Tibial nerve (tissue), 3 donors: ENCODE measurements around the gene CCDC43.
A peak's percentile ranks its signal among the peaks of the same experiment; 100 is the strongest.

ENCODE experiments used
- CTCF ChIP-seq, 5 experiments: fragments of 200-600 bp in 3 of 5; fragments of 450-650 bp in 2 of 5; sonication (generic) in 3 of 5; IDR thresholded peaks; one replicate each; pipeline ENCODE4 v1.5.1; 2016 to 2019; ENCODE audit warnings: antibody characterized with exemption in 5 of 5, mild to moderate bottlenecking in 3 of 5, moderate library complexity in 2 of 5
- POLR2A ChIP-seq, 2 donors: fragments of 450-650 bp; IDR thresholded peaks; one replicate each; pipeline ENCODE4 v1.6.1; 2017; ENCODE audit warnings: antibody characterized with exemption in 2 of 2, mild to moderate bottlenecking in 2 of 2, moderate library complexity in 2 of 2

DNA sequence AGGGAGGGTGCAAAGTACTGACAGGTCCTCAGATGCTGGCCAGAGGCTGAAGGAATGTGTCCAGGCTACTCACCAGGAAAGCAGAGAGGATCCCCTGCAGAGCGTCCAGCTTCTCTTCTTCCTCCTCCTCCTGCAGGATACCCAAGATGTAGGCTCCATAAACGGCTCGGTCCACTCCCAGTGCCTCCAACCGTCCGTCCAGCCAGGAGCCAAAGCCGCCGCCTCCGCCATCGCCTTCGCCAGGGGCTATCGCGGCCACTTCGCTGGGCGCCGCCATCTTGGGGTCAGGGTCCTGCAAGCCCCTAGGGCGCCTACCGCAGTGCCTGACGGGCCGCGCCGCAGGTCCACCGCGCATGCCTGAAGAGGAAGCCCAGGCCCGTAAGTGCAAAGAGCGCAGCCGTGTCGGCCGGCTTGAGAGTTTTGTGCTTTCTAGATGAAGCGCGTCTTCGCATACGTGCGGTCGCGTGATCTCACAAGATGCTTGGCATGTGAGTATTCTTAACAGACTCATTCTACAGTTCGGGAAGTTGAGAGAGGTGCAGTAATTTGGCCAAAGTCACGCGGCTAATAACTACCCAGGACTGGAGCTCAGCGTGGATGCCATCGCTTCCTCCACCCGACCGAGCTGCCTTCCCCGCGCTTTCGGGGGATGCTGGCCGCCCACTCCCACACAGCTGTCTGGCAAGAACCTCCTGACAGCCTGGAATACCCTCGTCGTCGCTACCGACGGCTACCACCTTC, at the start of gene CCDC43:
- TF ChIP-seq POLR2A (IDR thresholded peaks at IDR 0.05) (peak; percentile 18 to 43), CTCF (IDR thresholded peaks at IDR 0.05) (peak in 1 of 5 experiments; percentile 29)
